Right atrium auricular region (tissue), 2 donors: ENCODE data around the gene RASAL1. TPM values are rescaled to one million over a fixed set of nuclear protein-coding genes. Genes with fewer than 3 reads are reported as not detected.

Experiments
- DNase-seq: peaks from one replicate; pipeline ENCODE4 v3.0.0-alpha.2; 2019; ENCODE audit warnings: low spot score
- H3K27ac ChIP-seq, 2 donors: fragments of 200-600 bp; sonication (generic); 1 replicate in 1 of 2; 2 replicates in 1 of 2; pipeline ENCODE4 v1.5.1; 2016 to 2019
- H3K27me3 ChIP-seq, 2 donors: fragments of 200-600 bp; sonication (generic); one replicate each; pipeline versions ENCODE4 v1.5.1 to v1.6.0; 2017 to 2019
- H3K36me3 ChIP-seq: fragments of 200-600 bp; sonication (generic); one replicate; pipeline ENCODE4 v1.5.1; 2016
- H3K4me1 ChIP-seq, 2 donors: fragments of 200-600 bp; sonication (generic); one replicate each; pipeline versions ENCODE4 v1.5.1 to v1.6.0; 2017 to 2019
- H3K4me3 ChIP-seq, 2 donors: fragments of 200-600 bp; sonication (generic); 1 replicate in 1 of 2; 2 replicates in 1 of 2; pipeline ENCODE4 v1.5.1; 2017 to 2019; ENCODE audit warnings: mild to moderate bottlenecking in 1 of 2, moderate library complexity in 1 of 2
- H3K9me3 ChIP-seq, 2 donors: fragments of 200-600 bp; sonication (generic); one replicate each; pipeline ENCODE4 v1.5.1; 2019
- CTCF ChIP-seq, 2 donors: fragments of 200-600 bp; sonication (generic); IDR thresholded peaks; one replicate each; pipeline ENCODE4 v1.5.1; 2019; ENCODE audit warnings: antibody characterized with exemption in 2 of 2
- total RNA-seq, 2 donors: library from RNA; depleted of rRNA; stranded (reverse); fragments of >200 nt; gene quantifications; one replicate each; pipeline ENCODE4 v1.1.0, GENCODE V29; 2016

The RASAL1 gene
- total RNA-seq, 2 donors from 2014 or later = not detected

DNA sequence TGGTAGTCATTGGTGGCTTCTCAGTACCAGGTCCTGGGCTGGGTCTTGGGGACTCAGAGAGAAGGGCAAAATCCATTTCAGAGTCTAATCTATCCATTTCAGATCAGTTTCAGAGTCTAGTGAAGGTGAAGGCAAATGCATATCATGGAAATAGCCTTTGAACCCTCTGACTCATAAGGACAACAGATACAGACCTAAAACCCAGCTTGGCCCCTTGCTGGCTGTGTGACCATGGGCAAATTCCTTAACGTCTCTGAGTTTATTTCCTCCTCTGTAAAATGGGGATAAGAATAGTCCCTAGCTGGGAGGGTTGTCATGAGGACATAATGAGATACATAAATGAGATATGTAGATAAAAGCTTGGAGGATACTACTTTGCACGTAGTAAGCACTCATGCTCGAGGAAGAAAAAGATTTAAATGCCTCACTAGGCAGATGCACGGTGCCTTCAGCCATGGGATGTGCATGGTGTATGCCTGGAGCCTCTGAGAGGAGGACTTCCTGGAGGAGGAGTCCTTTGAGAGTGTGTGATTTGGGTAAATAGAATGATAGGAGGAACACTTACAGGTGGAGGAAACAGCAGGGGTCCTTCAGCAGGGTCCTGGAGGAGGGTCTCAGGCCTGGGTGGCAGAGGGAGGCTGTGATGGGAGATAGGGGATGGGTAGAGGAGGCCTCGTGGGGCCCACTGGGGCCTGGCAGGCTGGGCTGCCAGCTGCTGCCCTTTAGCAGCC lies 71.0 kb downstream of the RASAL1 start:
- Histone ChIP-seq H3K27ac (no peak overlapping the region), H3K4me3 (no peak overlapping the region), H3K27me3 (no peaks in the 10 kb centered on the region), H3K4me1 (no peaks in the 10 kb centered on the region), H3K9me3 (no peaks in the 10 kb centered on the region), H3K36me3 (no peaks in the 10 kb centered on the region)
- TF ChIP-seq CTCF (IDR thresholded peaks at IDR 0.05) = no peak
- DNase-seq = no peak

GRCh38 chr12:113063396-113064350 lies 71.9 kb downstream of the RASAL1 start:
- Histone ChIP-seq H3K4me3 (no peak overlapping the region), H3K36me3 (no peaks in the 10 kb centered on the region), H3K27me3 (no peaks in the 10 kb centered on the region), H3K4me1 (no peaks in the 10 kb centered on the region), H3K9me3 (no peaks in the 10 kb centered on the region), H3K27ac (no peak overlapping the region)
- DNase-seq = no peak
- no peak for TF ChIP-seq CTCF (IDR thresholded peaks at IDR 0.05)

GRCh38 chr12:113062502-113063395 lies 72.8 kb downstream of the RASAL1 start:
- Histone ChIP-seq H3K4me3 (no peak overlapping the region), H3K27me3 (peaks cover 0 to 2% of the 10 kb centered on the region in 2 donors), H3K36me3 (no peaks in the 10 kb centered on the region), H3K9me3 (no peaks in the 10 kb centered on the region), H3K4me1 (no peaks in the 10 kb centered on the region), H3K27ac (no peak overlapping the region)
- TF ChIP-seq CTCF (IDR thresholded peaks at IDR 0.05) = no peak
- no peak for DNase-seq

DNA sequence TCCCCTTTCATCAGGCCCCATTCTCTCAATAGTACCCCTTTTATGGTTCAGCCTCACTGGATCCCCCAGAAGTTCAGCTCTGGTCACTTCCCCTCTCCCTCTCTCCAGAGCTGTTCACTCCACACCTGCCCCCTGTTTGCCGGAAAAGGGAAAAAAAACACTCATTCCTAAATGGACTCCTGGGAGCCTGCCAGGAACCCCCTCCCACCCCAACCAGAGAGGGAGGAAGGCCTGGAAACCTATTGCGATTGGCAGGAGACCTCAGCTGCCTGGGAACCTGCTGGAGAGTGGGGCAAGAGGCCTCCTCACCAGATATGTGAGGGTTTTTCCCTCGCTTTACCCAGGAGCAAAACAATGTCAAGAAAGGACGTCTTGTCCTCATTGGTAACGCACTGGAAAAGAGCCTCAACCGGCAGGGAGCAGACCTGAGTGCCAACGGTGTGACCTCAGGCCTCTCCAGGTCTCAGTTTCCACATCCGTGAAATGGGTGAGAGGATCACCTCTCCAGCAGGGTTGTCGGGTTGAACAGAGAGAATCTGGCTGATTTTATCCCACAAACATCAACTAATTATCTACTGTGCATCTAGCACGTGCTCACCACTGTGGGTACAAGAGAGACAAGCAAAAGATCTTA lies 74.4 kb downstream of the RASAL1 start:
- DNase-seq = no peak
- no peak for TF ChIP-seq CTCF (IDR thresholded peaks at IDR 0.05)
- Histone ChIP-seq H3K27me3 (peaks cover 2 to 6% of the 10 kb centered on the region in 2 donors), H3K9me3 (no peaks in the 10 kb centered on the region), H3K27ac (no peak overlapping the region), H3K4me3 (no peak overlapping the region), H3K4me1 (peaks cover 0 to 14% of the 10 kb centered on the region in 2 donors), H3K36me3 (no peaks in the 10 kb centered on the region)

DNA sequence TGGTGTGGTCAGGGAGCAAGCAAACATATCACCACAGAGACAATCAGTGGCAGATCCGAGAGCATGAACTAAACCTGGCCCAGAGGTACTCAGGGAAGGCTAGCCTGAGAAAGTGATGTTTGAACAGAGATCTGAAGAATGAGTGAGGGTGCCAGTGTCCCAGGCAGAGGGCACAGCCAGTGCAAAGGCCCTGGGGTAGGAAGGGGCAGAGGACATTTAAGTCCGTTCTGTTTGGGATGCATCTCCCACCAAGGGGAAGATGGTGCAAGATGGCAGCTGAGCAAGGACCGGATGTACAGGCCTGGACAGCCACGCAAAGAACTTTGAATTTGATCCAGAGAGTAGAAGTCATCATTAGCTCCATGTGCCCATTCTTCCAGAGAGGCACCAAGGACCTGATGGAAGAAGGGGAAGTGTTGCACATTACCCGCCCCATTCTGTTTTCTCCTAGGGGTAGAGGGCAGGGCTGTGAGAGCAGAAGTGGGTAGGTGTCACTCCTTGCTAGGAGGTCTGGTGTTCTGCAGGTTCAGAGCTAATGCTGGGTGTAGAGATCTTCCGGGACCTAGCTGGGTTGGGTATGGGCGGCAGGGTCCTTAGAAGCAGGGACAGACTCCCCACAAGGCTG lies 75.1 kb downstream of the RASAL1 start:
- no peak overlapping the region for H3K27ac ChIP-seq
- H3K4me3 ChIP-seq = no peak overlapping the region
- H3K9me3 ChIP-seq = no peaks in the 10 kb centered on the region
- TF ChIP-seq CTCF (IDR thresholded peaks at IDR 0.05) = no peak
- DNase-seq = no peak
- H3K27me3 ChIP-seq = peaks cover 2 to 6% of the 10 kb centered on the region in 2 donors
- peaks cover 0 to 14% of the 10 kb centered on the region in 2 donors for H3K4me1 ChIP-seq
- H3K36me3 ChIP-seq = no peaks in the 10 kb centered on the region
